Fibroblast of skin of right quadriceps (primary cell): ENCODE measurements around the gene ZNF593.

Experiments
- DNase-seq: peaks from one replicate; pipeline ENCODE4 v3.0.0-alpha.2; 2013

Gene ZNF593

GRCh38 chr1:26169669-26170471 lies at the start of gene ZNF593:
Gene ZNF593, plus strand, starts transcription at chr1:26169908. Its CDS starts 76 bp downstream, at chr1:26169984.
- peak; percentile 85 for DNase-seq

DNA sequence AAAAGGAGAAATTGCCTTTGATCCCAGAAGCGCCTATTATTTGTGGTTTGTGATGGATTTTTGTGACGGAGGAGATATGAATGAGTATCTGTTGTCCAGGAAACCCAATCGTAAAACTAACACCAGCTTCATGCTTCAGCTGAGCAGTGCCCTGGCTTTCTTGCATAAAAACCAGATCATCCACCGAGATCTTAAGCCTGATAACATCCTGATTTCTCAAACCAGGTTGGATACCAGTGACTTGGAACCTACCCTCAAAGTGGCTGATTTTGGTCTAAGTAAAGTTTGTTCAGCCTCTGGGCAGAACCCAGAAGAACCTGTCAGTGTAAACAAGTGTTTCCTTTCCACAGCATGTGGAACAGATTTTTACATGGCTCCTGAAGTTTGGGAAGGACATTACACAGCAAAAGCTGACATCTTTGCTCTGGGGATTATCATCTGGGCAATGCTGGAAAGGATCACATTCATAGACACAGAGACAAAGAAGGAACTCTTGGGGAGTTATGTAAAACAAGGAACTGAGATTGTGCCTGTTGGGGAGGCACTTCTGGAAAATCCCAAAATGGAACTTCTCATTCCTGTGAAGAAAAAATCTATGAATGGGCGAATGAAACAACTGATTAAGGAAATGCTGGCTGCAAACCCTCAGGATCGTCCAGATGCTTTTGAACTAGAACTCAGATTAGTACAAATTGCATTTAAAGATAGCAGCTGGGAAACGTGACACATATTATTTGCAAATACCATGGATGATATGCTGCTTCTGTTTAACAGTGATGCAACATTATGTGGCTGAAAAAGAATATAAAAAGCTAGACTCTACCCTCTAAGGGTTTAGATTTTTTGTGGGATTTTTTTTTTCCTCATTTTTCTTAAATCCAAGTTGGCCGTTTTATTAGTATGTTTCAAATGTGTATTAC lies 47.6 kb upstream of the ZNF593 start:
- no peak for DNase-seq

- DNase-seq = no peak
Observed at GRCh38 chr1:26122988-26123973, 46.4 kb upstream of the ZNF593 start.

GRCh38 chr1:26124418-26125331 lies 45.0 kb upstream of the ZNF593 start:
- no peak for DNase-seq

DNA sequence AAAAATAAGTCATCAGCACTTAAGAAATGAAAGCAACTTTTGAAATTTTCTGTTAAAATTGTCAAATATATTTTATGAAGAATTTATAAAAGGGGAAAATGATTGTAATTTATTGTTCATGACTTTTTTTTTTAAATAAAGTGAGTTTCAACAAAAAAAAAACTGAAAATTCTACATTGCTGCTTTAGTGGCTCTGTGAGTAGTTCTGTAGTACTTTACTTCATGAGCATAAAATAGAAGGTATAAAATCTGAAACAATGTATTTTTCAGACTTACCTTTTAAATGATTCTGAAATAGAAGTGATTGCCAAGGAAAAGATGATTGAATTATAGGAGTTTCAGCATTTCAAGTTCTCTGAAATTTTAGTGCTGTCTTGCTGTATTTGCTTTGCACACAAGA lies 44.3 kb upstream of the ZNF593 start:
- DNase-seq = no peak

DNA sequence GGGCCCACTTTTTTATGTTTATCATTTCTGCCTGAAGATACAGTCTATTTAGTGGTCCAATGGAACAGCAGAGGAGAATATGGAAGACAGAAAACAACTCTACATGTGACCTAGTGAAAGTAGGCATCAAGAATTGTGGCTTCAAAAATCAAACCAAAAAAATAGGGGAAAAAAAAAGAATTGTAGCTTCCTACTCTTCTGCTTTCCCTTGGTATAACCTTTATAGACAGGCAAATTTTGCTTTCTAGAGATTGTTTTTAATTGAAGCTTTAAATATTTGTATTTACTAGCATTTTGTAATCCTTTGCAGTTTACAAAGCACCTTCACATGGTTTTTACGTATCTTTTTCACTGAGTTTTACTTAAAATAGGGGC lies 43.8 kb upstream of the ZNF593 start:
- no peak for DNase-seq

DNA sequence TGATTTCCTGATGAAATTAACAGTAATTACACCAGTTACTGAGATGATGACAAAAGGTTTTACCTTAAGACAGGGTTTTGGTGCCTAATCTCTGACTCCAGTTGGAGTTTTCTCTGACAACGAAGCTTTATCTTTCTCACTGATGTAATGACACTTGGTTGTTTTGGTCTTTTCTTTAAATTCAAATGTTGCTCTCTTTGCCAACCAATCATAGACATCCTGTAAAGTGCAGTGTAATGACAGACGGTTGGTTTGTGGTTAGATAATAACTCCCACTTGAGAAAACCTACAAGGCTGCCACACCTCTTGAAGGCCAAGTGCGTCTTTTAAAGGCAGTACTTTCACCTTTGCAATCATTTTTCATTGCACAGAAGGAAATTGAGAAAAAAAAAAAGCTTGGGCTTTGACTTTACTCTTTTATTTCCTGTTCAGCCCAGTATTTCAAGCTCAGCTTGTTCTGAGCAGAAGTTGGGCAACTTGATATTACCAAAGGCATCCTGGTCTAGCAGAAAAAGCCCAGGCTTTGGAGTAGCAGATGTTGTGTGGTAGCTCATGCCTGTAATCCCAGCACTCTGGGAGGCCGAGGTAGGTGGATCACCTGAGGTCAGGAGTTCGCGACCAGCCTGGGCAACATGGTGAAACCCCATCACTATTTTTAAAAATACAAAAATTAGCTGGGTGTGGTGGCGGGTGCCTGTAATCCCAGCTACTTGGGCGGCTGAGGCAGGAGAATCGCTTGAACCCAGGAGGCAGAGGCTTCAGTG lies 43.2 kb upstream of the ZNF593 start:
- DNase-seq = peak; percentile 20

DNA sequence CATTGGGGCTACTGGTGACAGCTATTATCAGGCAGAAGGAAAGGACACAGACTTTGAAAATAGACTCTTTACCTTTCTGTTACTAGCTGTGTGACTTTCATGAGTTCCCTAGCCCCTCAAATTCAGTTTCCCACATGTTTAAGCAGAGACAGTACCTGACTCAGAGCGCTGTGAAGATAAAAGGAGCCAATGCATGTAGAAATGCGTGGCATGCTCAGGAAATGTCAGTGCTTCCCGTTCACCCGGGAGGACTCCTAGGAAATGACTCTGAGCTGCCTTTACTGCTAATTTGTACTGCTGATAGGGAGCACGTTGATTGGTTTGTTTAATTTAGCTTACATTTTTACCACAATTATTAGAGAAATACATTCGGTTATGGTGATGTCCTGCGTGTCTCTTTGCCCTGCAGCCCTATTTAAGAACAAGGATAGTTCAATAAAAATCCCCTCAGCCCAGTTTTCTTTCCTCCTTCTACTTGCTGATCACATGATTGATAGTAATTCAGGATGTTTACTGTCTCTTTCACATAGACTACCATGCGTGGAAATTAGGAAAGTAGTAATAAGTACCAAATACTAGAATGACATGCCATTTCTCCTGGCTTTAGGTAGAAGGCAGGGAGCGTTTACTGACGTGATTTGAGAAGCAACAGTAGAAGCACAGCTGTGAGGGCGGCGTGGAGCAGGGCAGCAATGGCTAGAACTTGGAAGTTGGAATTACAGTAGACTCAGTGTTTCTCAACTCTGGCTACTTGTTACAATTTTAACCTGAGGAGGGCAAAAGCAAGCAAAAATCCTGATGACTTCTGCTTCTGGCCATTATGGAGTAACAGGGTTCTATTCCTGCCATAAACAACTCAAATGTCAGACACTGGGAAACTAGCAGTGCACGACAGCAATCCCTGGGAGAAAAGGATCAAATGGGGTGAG lies 42.2 kb upstream of the ZNF593 start:
- DNase-seq = no peak

DNA sequence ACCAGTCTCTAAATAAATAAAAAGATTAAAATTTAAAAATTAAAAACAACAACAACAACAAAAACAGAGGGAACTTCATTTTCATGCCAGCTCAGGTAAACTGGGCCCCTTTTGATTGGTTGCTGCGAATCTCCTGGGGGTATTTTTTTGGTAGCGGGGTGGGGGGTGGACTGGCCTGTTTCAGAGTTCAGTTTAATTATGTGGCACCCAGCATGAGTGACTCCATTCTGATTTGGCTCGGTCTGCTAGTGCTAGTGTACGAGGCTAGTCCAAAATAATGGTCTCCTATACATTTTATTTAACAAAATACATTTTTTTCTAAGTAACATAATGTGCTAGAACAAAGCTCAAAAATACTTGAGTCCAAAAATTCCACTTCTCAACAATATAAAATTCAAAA lies 39.9 kb upstream of the ZNF593 start:
- no peak for DNase-seq

GRCh38 chr1:26130695-26131094 lies 39.0 kb upstream of the ZNF593 start:
- no peak for DNase-seq

GRCh38 chr1:26132128-26132833 lies 37.4 kb upstream of the ZNF593 start:
- DNase-seq = no peak

- DNase-seq = no peak
Observed at GRCh38 chr1:26132834-26133167, 36.9 kb upstream of the ZNF593 start.

DNA sequence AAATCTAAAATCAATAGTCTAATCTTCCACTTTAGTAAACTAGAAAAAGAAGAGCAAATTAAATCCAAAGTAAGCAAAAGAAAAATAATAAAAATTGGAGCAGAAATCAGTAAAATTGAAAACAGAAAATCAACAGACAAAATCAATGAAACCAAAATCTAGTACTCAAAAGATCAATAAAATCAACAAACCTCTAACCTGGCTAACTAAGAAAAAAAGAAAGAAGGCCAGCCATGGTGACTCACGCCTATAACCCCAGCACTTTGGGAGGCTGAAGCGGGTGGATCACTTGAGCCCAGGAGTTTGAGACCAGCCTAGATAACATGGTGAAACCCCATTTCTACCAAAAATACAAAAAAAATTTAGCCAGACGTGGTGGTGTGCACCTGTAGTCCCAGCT lies 35.2 kb upstream of the ZNF593 start:
- DNase-seq = no peak

DNA sequence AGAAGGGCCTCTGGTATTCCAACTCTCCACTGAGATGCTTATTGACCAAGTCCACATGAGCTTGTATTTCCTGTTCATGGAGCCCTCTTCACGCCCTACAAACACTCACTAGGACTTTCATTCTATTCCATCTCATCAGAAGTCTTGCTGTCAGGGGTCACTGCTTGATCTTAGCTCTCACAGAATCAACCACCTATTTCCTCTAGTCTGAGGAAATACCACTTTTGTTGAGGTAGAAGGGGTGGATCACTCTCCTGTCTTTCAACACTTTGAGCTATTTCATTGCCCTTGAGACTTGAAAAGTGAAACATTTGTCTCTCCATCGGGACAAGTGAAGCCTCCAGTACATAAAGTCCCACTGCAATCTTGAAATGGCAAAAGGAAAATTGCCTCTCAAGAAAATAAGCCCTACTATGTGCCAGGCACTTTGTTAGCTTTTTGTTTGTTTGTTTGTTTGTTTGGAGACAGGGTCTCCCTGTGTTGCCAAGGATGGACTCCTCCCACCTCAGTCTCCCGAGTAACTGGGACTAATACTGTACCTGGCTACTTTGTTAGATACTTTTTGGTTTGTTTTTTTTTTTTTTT lies 30.6 kb upstream of the ZNF593 start:
- no peak for DNase-seq

DNA sequence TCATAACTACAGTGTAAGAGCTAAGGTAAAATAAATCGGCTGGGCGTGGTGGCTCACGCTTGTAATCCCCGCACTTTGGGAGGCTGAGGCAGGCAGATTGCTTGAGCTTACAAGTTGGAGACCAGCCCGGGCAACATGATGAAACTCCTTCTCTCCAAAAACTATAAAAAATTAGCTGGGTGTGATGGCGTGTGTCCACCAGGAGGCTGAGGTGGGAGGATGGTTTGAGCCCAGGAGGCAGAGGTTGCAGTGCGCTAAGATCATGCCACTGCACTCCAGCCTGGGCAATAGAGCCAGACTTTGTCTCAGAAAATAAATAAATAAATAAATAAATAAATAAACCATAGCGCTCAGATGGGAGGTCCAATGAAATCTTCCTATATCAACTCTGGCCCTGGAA lies 27.5 kb upstream of the ZNF593 start:
- no peak for DNase-seq

GRCh38 chr1:26145041-26145959 lies 24.4 kb upstream of the ZNF593 start:
- DNase-seq = peak; percentile 69

GRCh38 chr1:26145960-26146294 lies 23.8 kb upstream of the ZNF593 start:
- DNase-seq = no peak

GRCh38 chr1:26148887-26149286 lies 20.8 kb upstream of the ZNF593 start:
- no peak for DNase-seq
